Gastrocnemius medialis (tissue), 4 donors: ENCODE data around the gene OR10A3.

Experiments used
- POLR2A ChIP-seq, 2 donors: fragments of 450-650 bp; IDR thresholded peaks; one replicate each; pipeline ENCODE4 v1.6.1; 2017; ENCODE audit warnings: antibody characterized with exemption in 2 of 2, mild to moderate bottlenecking in 2 of 2, moderate library complexity in 2 of 2
- TF ChIP-seq, protein P1 (sequence below), 5 experiments: fragments of 450-650 bp in 3 of 5; fragments of 200-600 bp in 2 of 5; sonication (generic) in 2 of 5; IDR thresholded peaks in 4 of 5; conservative IDR thresholded peaks in 1 of 5; 1 replicate in 4 of 5; 2 replicates in 1 of 5; pipeline ENCODE4 v1.5.1; 2016 to 2019; ENCODE audit warnings: antibody characterized with exemption in 5 of 5, mild to moderate bottlenecking in 3 of 5, moderate library complexity in 3 of 5

DNA sequence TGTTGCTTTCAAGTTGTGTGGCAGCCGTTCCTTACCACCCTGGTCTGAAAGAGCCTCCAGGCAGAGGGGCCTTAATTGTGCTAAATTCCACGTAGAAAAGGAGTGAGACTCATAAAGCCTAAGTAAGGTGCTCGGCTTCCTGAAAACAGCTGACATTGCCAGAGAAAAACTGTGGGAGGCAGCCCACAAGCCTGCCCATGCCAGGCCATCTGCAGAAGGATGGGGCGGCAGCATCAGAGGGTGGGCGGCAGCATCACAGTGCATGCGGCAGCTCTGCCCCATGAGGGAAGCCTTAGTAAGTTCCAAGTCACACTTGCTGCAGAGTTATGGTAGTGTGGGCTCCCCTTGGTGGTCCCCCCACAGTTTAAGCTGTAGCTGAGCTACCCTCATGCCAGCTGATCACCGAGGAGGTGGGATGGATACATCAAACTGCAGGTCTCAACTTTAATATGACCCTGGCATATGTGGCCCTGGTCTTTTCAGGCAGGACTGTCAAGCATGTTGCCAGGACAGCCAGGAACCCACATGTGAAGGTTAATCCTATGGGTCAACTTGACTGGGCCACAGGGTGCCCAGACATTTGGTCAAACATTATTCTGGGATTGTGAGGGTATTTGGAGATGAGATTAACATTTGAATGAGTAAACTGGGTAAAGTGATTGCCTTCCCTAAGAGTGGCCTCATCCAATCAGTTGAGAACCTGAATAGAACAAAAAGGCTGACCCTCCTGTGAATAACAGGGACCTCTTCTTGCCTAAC, 42.5 kb upstream of the OR10A3 start:
- TF ChIP-seq, protein P1, sequence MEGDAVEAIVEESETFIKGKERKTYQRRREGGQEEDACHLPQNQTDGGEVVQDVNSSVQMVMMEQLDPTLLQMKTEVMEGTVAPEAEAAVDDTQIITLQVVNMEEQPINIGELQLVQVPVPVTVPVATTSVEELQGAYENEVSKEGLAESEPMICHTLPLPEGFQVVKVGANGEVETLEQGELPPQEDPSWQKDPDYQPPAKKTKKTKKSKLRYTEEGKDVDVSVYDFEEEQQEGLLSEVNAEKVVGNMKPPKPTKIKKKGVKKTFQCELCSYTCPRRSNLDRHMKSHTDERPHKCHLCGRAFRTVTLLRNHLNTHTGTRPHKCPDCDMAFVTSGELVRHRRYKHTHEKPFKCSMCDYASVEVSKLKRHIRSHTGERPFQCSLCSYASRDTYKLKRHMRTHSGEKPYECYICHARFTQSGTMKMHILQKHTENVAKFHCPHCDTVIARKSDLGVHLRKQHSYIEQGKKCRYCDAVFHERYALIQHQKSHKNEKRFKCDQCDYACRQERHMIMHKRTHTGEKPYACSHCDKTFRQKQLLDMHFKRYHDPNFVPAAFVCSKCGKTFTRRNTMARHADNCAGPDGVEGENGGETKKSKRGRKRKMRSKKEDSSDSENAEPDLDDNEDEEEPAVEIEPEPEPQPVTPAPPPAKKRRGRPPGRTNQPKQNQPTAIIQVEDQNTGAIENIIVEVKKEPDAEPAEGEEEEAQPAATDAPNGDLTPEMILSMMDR (IDR thresholded peaks at IDR 0.05 in 4 of 5, conservative IDR thresholded peaks at IDR 0.05 in 1 of 5), result no peak
- TF ChIP-seq POLR2A (IDR thresholded peaks at IDR 0.05), result no peak
